ENCODE measurements around the gene GAS2L3.

DNA sequence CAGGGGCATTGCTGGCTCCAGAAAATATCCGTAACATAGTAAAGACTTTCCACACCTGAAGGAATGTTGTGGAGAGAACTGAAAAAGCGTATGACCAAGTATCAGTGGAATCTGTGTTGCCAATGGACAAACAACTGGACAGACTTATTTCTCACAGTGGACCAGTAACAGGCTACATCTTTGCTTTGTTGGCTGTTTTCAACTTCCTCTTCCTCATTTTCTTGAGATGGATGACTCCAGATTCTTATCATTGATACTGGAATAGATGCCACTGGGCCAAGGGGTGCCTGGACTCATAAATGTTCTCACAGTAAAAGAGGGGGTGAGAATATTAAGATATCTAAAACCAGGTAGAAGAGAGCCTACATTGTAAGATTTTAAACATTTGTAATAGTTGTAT, 6.4 kb downstream of the GAS2L3 start:
- TF ChIP-seq, protein P1, sequence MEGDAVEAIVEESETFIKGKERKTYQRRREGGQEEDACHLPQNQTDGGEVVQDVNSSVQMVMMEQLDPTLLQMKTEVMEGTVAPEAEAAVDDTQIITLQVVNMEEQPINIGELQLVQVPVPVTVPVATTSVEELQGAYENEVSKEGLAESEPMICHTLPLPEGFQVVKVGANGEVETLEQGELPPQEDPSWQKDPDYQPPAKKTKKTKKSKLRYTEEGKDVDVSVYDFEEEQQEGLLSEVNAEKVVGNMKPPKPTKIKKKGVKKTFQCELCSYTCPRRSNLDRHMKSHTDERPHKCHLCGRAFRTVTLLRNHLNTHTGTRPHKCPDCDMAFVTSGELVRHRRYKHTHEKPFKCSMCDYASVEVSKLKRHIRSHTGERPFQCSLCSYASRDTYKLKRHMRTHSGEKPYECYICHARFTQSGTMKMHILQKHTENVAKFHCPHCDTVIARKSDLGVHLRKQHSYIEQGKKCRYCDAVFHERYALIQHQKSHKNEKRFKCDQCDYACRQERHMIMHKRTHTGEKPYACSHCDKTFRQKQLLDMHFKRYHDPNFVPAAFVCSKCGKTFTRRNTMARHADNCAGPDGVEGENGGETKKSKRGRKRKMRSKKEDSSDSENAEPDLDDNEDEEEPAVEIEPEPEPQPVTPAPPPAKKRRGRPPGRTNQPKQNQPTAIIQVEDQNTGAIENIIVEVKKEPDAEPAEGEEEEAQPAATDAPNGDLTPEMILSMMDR (IDR thresholded peaks at IDR 0.05), result no peak
- TF ChIP-seq POLR2A (IDR thresholded peaks at IDR 0.05) (no peak), POLR2AphosphoS5 (IDR thresholded peaks at IDR 0.05; ENCODE audit: insufficient read depth in 1 of 2, low read depth in 1 of 2) (no peak)
